Body of pancreas (tissue), 4 donors: ENCODE results near the gene KCTD4.

Experiments used
- POLR2A ChIP-seq, 3 donors: fragments of 450-650 bp; IDR thresholded peaks; one replicate each; pipeline ENCODE4 v1.6.1; 2016; ENCODE audit warnings: antibody characterized with exemption in 3 of 3, mild to moderate bottlenecking in 2 of 3
- TF ChIP-seq, protein P1 (sequence below), 7 experiments: fragments of 450-650 bp in 4 of 7; fragments of 200-600 bp in 3 of 7; sonication (generic) in 3 of 7; IDR thresholded peaks; one replicate each; pipeline ENCODE4 v1.5.1; 2016 to 2019; ENCODE audit warnings: antibody characterized with exemption in 7 of 7

DNA sequence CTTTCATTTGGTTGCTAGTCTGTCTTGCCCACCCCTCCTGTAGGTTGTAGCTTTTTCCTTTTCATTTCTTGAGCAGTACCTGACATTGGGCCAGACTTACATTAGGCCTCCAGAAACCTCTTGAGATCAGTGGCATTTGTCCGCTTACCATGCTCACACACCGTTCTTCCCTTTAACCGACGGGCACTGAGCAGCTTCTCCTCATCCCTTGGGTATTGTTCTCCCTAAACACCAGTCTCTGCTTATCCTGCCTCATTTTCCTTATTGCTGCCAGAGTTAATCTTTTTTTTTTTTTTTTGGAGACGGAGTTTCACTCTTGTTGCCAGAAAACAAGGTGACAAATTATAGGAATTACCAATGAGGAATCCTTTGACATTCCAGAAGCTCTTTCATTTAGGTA, 27.2 kb upstream of the KCTD4 start:
- TF ChIP-seq, protein P1, sequence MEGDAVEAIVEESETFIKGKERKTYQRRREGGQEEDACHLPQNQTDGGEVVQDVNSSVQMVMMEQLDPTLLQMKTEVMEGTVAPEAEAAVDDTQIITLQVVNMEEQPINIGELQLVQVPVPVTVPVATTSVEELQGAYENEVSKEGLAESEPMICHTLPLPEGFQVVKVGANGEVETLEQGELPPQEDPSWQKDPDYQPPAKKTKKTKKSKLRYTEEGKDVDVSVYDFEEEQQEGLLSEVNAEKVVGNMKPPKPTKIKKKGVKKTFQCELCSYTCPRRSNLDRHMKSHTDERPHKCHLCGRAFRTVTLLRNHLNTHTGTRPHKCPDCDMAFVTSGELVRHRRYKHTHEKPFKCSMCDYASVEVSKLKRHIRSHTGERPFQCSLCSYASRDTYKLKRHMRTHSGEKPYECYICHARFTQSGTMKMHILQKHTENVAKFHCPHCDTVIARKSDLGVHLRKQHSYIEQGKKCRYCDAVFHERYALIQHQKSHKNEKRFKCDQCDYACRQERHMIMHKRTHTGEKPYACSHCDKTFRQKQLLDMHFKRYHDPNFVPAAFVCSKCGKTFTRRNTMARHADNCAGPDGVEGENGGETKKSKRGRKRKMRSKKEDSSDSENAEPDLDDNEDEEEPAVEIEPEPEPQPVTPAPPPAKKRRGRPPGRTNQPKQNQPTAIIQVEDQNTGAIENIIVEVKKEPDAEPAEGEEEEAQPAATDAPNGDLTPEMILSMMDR (IDR thresholded peaks at IDR 0.05), result no peak
- TF ChIP-seq POLR2A (IDR thresholded peaks at IDR 0.05), result no peak
